Naive thymus-derived CD8-positive, alpha-beta T cell (primary cell): ENCODE measurements around the gene PFKL. TPM values are rescaled to one million over a fixed set of nuclear protein-coding genes. Genes with fewer than 3 reads are reported as not detected.

Source experiments
- ATAC-seq, 2 donors: fragments of 150-1000 bp; cut with Tn5 transposase in 1 of 2; sonication (Bioruptor Pico), chemical (Tn5 transposase) in 1 of 2; 1 replicate in 1 of 2; 2 replicates in 1 of 2; pipeline ENCODE4 v1.10.0; 2021; ENCODE audit warnings: mild to moderate bottlenecking in 2 of 2, moderate library complexity in 2 of 2
- POLR2A ChIA-PET: fragments of 350-600 bp; sonication (Branson Sonifier 250); formaldehyde crosslinking; loops from one replicate; lab custom pipeline; 2021; ENCODE audit warnings: antibody characterized with exemption; lab: Charles Lee
- DNase-seq, 10 donors: peaks; one replicate each; pipeline versions ENCODE4 v3.0.0 to v3.0.0-alpha.2; 2020 to 2022
- H3K27ac Mint-ChIP-seq, 10 donors: one replicate each; pipeline ENCODE4 v1.8.0; 2020 to 2022; ENCODE audit warnings: mild to moderate bottlenecking in 10 of 10, mixed read lengths in 10 of 10, moderate library complexity in 4 of 10, inconsistent platforms in 1 of 10
- H3K27me3 Mint-ChIP-seq, 5 donors: one replicate each; pipeline ENCODE4 v1.8.0; 2021 to 2022; ENCODE audit warnings: mixed read lengths in 5 of 5
- H3K36me3 Mint-ChIP-seq, 3 donors: one replicate each; pipeline ENCODE4 v1.8.0; 2020 to 2022; ENCODE audit warnings: mixed read lengths in 3 of 3, mild to moderate bottlenecking in 2 of 3, inconsistent platforms in 1 of 3
- H3K4me1 Mint-ChIP-seq, 4 donors: one replicate each; pipeline ENCODE4 v1.8.0; 2021 to 2022; ENCODE audit warnings: mixed read lengths in 4 of 4
- H3K4me3 Mint-ChIP-seq, 10 donors: one replicate each; pipeline ENCODE4 v1.8.0; 2020 to 2022; ENCODE audit warnings: mild to moderate bottlenecking in 10 of 10, mixed read lengths in 10 of 10, moderate library complexity in 6 of 10, inconsistent platforms in 1 of 10
- H3K9me3 Mint-ChIP-seq, 9 donors: one replicate each; pipeline ENCODE4 v1.8.0; 2020 to 2022; ENCODE audit warnings: mixed read lengths in 9 of 9, mild to moderate bottlenecking in 3 of 9, inconsistent platforms in 1 of 9, moderate library complexity in 1 of 9
- polyA plus RNA-seq, 3 donors: library from polyadenylated mRNA; unstranded; fragments of 300-500 nt; fragmentation: Illumina TruSeq; gene quantifications; one replicate each; pipeline ENCODE4 v1.2.3, GENCODE V29; 2021
- total RNA-seq, 8 experiments: library from RNA in 2 of 8; stranded (reverse) in 2 of 8; gene quantifications; one replicate each; pipeline ENCODE4 v1.2.3 and lab custom pipeline; 2021 to 2026

Gene PFKL
- total and polyA plus RNA-seq, 5 experiments from 2014 or later: 63.2 to 125 (median 79.5) TPM

DNA sequence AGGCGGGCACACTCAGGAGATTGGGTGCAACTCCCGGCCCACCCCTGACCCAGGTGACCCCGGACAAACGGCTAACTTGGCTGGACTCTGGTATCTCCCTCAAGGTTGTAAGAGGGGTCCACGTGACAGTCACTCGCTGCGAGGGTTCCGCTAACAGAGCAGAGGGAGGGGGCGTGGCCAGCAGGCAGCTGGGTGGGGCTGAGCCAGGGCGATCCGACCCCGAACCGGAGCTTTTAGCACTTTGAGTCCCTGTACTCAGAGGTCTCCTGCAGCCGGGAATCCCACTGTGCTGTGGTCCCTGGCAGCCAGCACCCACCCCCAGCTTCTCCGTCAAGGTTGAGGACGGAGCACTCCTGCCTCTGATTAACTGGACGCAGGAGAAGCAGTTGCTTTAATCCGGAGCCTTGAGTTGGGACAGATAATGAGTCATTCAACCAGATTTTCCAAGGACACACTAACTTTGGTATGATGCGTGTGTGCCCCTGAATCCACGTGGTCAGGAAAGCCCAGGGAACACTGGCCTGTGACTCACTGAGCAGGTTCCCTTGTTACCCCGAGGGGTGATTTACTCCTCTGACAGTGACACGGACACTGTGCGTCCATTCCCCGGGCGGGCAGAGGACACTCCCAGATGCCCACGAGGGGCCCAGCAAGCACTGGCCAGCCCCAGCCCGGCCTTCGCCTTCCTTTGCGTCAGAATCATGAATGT is 70.3 kb downstream of the PFKL start:
- H3K4me3 Mint-ChIP-seq: no peak overlapping the region
- DNase-seq (no peak), ATAC-seq (no peak)
- no peaks in the 10 kb centered on the region for H3K9me3 Mint-ChIP-seq
- peaks cover 5 to 18% (median 17%) of the 10 kb centered on the region in 4 donors for H3K4me1 Mint-ChIP-seq
- POLR2A ChIA-PET: no interaction called here
- no peaks in the 10 kb centered on the region for H3K36me3 Mint-ChIP-seq
- H3K27ac Mint-ChIP-seq: no peak overlapping the region
- H3K27me3 Mint-ChIP-seq: no peaks in the 10 kb centered on the region

DNA sequence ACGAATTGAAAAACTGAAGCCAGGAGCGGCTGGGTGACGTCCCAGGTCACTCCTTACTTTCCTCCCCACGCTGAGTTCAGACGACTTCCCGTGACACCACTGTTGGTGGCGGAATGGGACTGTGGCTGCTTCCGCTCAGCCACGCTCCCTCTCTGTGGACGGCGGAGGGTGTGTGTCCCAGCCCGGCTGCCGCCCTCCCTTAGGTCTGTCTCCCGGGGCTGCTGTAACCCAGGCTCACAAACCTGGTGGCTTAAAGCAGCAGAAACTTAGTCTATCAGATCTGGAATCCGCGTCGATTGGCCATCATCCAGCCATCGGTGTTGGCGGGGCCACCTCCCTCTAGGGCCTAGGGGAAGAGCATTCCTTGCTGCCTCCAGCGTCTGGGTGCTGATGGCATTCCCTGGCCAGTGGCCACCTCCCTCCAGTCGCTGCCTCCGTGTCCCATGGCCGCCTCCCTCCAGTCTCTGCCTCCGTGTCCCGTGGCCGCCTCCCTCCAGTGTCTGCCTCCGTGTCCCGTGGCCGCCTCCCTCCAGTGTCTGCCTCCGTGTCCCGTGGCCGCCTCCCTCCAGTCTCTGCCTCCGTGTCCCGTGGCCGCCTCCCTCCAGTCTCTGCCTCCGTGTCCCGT is 71.0 kb downstream of the PFKL start:
- Mint-ChIP-seq H3K27ac (no peak overlapping the region), H3K4me3 (no peak overlapping the region), H3K27me3 (peaks cover 0 to 3% (median 0%) of the 10 kb centered on the region in 5 donors), H3K9me3 (no peaks in the 10 kb centered on the region), H3K36me3 (no peaks in the 10 kb centered on the region), H3K4me1 (peaks cover 12 to 25% (median 24%) of the 10 kb centered on the region in 4 donors)
- POLR2A ChIA-PET: no interaction called here
- no peak for DNase-seq
- no peak for ATAC-seq

DNA sequence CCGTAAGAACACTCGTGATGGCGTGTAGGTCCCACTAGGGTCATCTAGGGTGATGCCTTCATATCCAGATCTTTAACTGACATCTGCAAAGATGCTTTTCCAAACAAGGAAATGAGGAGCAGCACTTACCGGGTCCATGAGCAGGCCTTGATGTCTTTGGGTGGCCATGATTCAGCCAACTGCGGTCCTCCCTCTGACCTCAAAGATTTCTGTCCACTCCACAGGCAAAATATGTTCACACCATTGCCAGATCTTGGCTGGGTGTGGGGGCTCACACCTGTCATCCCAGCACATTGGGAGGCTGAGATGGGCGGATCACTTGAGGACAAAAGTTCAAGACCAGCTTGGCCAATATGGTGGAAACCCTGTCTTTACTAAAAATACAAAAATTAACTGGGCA is 71.7 kb downstream of the PFKL start:
- Mint-ChIP-seq H3K27me3 (peaks cover 0 to 3% (median 0%) of the 10 kb centered on the region in 5 donors), H3K27ac (no peak overlapping the region), H3K9me3 (no peaks in the 10 kb centered on the region), H3K36me3 (no peaks in the 10 kb centered on the region), H3K4me1 (peaks cover 12 to 31% (median 28%) of the 10 kb centered on the region in 4 donors), H3K4me3 (no peak overlapping the region)
- DNase-seq: peak in 1 of 10 donors; percentile 4
- no peak for ATAC-seq
- POLR2A ChIA-PET: no interaction called here

DNA sequence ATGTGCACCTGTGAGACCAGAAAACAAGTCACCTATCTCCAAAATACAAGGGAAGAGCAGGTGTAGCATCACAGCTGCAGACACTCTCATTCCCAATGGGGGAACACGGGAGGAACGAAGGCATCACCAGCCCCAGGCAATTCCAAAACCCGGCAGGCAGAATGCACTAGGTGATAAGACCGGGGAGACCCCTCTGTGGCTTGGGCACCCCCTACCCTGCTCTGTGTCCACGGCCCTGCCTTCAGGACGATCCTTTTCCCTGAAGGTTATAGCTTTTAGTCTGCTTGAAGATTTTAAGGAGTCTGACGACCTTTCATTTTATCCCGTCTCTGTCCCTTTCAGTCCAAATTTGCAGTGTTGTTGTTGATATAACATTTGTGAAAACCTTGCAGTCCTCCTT is 72.8 kb downstream of the PFKL start:
- POLR2A ChIA-PET: no interaction called here
- H3K27me3 Mint-ChIP-seq: peaks cover 0 to 3% (median 0%) of the 10 kb centered on the region in 5 donors
- no peaks in the 10 kb centered on the region for H3K9me3 Mint-ChIP-seq
- no peaks in the 10 kb centered on the region for H3K36me3 Mint-ChIP-seq
- H3K4me3 Mint-ChIP-seq: no peak overlapping the region
- ATAC-seq (no peak), DNase-seq (no peak)
- H3K4me1 Mint-ChIP-seq: peaks cover 15 to 32% (median 28%) of the 10 kb centered on the region in 4 donors
- no peak overlapping the region for H3K27ac Mint-ChIP-seq

DNA sequence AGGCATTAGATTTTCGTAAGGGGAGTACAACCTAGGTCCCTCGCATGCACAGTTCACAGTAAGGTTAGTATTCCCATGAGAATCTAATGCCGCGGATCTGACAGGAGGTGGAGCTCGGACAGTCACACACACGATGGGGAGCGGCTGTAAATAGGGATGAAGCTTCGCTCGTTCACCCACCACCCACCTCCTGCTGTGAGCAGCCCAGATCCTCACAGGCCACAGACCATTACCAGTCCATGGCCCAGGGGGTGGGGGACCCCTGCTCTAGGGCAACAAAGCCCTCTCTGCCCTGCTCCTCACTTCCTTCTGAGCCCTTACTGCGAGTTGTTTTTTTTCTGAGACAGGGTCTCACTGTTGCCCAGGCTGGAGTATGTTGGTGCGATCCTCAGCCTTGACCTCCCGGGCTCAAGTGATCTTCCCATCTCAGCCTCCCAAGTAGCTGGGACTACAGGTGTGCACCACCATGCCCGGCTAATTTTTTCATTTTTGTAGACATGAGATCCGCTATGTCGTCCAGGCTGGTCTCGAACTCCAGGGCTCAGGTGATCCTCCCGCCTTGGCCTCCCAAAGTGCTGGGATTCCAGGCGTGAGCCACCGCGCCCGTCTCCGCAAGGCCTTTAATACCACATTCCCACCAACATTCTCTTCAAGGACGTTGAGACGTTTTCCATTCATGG is 74.9 kb downstream of the PFKL start:
- Mint-ChIP-seq H3K27me3 (peaks cover 0 to 3% (median 0%) of the 10 kb centered on the region in 5 donors), H3K4me3 (peak overlapping the region; percentile 62 to 79 (median 69)), H3K27ac (peak overlapping the region in 2 of 10 donors; percentile 18 to 86), H3K9me3 (no peaks in the 10 kb centered on the region), H3K4me1 (peaks cover 15 to 32% (median 28%) of the 10 kb centered on the region in 4 donors), H3K36me3 (peaks cover 0 to 3% (median 0%) of the 10 kb centered on the region in 3 donors)
- ATAC-seq (no peak), DNase-seq (no peak)
- POLR2A ChIA-PET: interaction anchor here (0.5 to 0.6 kb wide), 2 partner anchors 12 to 15 kb away, joined by 3 read pairs; no protein-coding TSS in a partner anchor

DNA sequence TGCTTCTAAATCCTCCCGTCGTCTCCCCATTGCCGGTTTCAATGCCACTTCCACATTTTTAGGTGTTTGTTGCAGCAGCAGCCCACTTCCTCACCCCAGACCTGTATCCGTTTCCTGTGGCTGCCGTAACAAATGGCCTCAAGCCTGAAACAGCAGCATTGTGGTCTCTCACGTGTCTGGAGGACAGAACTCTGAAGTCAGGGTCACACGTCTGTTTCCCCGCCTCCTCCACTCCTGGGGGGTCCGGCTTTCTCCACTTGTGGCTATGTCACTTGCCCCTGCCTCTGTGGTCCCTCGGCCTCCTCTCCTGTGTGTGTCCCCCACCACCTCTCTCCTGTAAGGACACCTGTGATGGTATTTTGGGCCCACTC is 75.4 kb downstream of the PFKL start:
- DNase-seq: peak in 7 of 10 donors; percentile 9 to 61 (median 38)
- POLR2A ChIA-PET: no interaction called here
- Mint-ChIP-seq H3K9me3 (no peaks in the 10 kb centered on the region), H3K27ac (peak overlapping the region in 3 of 10 donors; percentile 4 to 86 (median 13)), H3K4me3 (peak overlapping the region; percentile 62 to 79 (median 69)), H3K4me1 (peaks cover 15 to 32% (median 28%) of the 10 kb centered on the region in 4 donors), H3K27me3 (peaks cover 0 to 3% (median 0%) of the 10 kb centered on the region in 5 donors), H3K36me3 (peaks cover 0 to 4% (median 0%) of the 10 kb centered on the region in 3 donors)
- peak; percentile 42 to 74 for ATAC-seq

GRCh38 chr21:44375761-44376241 is 75.9 kb downstream of the PFKL start:
- peak overlapping the region in 2 of 10 donors; percentile 14 to 86 for H3K27ac Mint-ChIP-seq
- H3K9me3 Mint-ChIP-seq: peaks cover 0 to 2% (median 0%) of the 10 kb centered on the region in 9 donors
- peaks cover 15 to 32% (median 28%) of the 10 kb centered on the region in 4 donors for H3K4me1 Mint-ChIP-seq
- ATAC-seq (no peak), DNase-seq (no peak)
- peaks cover 0 to 3% (median 0%) of the 10 kb centered on the region in 5 donors for H3K27me3 Mint-ChIP-seq
- H3K4me3 Mint-ChIP-seq: peak overlapping the region in 8 of 10 donors; percentile 20 to 79 (median 69)
- H3K36me3 Mint-ChIP-seq: peaks cover 0 to 4% (median 0%) of the 10 kb centered on the region in 3 donors
- POLR2A ChIA-PET: no interaction called here

- POLR2A ChIA-PET: no interaction called here
- no peak overlapping the region for H3K4me3 Mint-ChIP-seq
- H3K36me3 Mint-ChIP-seq: peaks cover 0 to 4% (median 0%) of the 10 kb centered on the region in 3 donors
- H3K4me1 Mint-ChIP-seq: peaks cover 15 to 32% (median 28%) of the 10 kb centered on the region in 4 donors
- ATAC-seq (no peak), DNase-seq (no peak)
- H3K27ac Mint-ChIP-seq: no peak overlapping the region
- H3K27me3 Mint-ChIP-seq: peaks cover 0 to 3% (median 0%) of the 10 kb centered on the region in 5 donors
- H3K9me3 Mint-ChIP-seq: peaks cover 0 to 4% (median 0%) of the 10 kb centered on the region in 9 donors
Observed at GRCh38 chr21:44376606-44377005, 76.8 kb downstream of the PFKL start.

Other genes with a start within 250 kb of the PFKL start
- gene PWP2, start 192.7 kb upstream of the PFKL start, total RNA-seq: 10 to 100 TPM in 1 of 2 experiments, 1 to 10 TPM in 1; 9.0 to 12.4 TPM
- gene PWP2, start 192.7 kb upstream of the PFKL start, polyA plus RNA-seq: 10 to 100 TPM in 1 of 3 donors, 1 to 10 TPM in 2; 6.2 to 12.6 (median 6.3) TPM
- 10 to 100 TPM; 15.2 to 18.9 TPM for gene GATD3, start 166.4 kb upstream of the PFKL start, total RNA-seq
- 10 to 100 TPM; 44.3 to 51.8 (median 51.5) TPM for gene GATD3, start 166.4 kb upstream of the PFKL start, polyA plus RNA-seq
- gene ICOSLG, start 59.1 kb upstream of the PFKL start, total RNA-seq: 1 to 10 TPM; 5.4 to 5.8 TPM
- gene ICOSLG, start 59.1 kb upstream of the PFKL start, polyA plus RNA-seq: 1 to 10 TPM in 1 of 3 donors, under 1 TPM in 2; 0.19 to 1.7 (median 0.49) TPM
- not detected for gene DNMT3L, start 38.2 kb upstream of the PFKL start, total RNA-seq
- not detected for gene DNMT3L, start 38.2 kb upstream of the PFKL start, polyA plus RNA-seq
- not detected for gene AIRE, start 14.2 kb upstream of the PFKL start, total RNA-seq
- gene AIRE, start 14.2 kb upstream of the PFKL start, polyA plus RNA-seq: under 1 TPM; 0.13 to 0.42 (median 0.16) TPM
- gene CFAP410, start 39.3 kb downstream of the PFKL start, total RNA-seq: 10 to 100 TPM; 59.0 to 60.2 TPM
- gene CFAP410, start 39.3 kb downstream of the PFKL start, polyA plus RNA-seq: 10 to 100 TPM; 23.2 to 40.6 (median 29.1) TPM
- under 1 TPM; 0.31 to 0.58 TPM for gene TRPM2, start 53.6 kb downstream of the PFKL start, total RNA-seq
- gene TRPM2, start 53.6 kb downstream of the PFKL start, polyA plus RNA-seq: 1 to 10 TPM in 1 of 3 donors, under 1 TPM in 2; 0.20 to 1.2 (median 0.37) TPM
- under 1 TPM; 0.88 to 0.91 TPM for gene LRRC3, start 155.5 kb downstream of the PFKL start, total RNA-seq
- gene LRRC3, start 155.5 kb downstream of the PFKL start, polyA plus RNA-seq: under 1 TPM; 0.06 to 0.32 (median 0.08) TPM
- gene KRTAP10-1, start 240.1 kb downstream of the PFKL start, total RNA-seq: not detected
- gene KRTAP10-1, start 240.1 kb downstream of the PFKL start, polyA plus RNA-seq: not detected